Endothelial cell of umbilical vein (primary cell): Measurements from ENCODE around the gene KANK3. TPM values are rescaled to one million over a fixed set of nuclear protein-coding genes. Genes with fewer than 3 reads are reported as not detected.

Experiments used
- BruUV-seq: library from RNA; stranded (reverse); fragments of 400-500 nt; replicated peaks from 2 replicates; lab custom pipeline; 2021; lab: Mats Ljungman, UMichigan
- CTCF ChIA-PET: fragments of 300-600, 350-600 bp; sonication (Branson Sonifier 250); formaldehyde crosslinking; loops from one replicate; lab custom pipeline; 2021; ENCODE audit warnings: antibody characterized with exemption, inconsistent platforms; lab: Charles Lee
- POLR2A ChIA-PET: fragments of 300-600, 350-600 bp; sonication (Branson Sonifier 250); formaldehyde crosslinking; loops from one replicate; lab custom pipeline; 2021; ENCODE audit warnings: antibody characterized with exemption, inconsistent platforms; lab: Charles Lee
- DNase-seq: peaks from one replicate; pipeline ENCODE4 v3.0.0-alpha.2; 2011; ENCODE audit warnings: low read depth, low spot score
- FAIRE-seq: peaks from 2 replicates; lab custom pipeline; 2011; peaks lifted over from hg19 to GRCh38; lab: Jason Lieb, UNC
- H2AFZ ChIP-seq: 2 replicates; pipeline ENCODE4 v1.6.0; 2012; ENCODE audit warnings: low read depth, low read length, control low read depth, inconsistent platforms
- H3K27ac ChIP-seq: 2 replicates; pipeline ENCODE4 v1.5.1; 2011; ENCODE audit warnings: low read depth, mild to moderate bottlenecking, control low read depth, low read length, moderate library complexity; ENCODE audit not compliant: insufficient read depth
- H3K27me3 ChIP-seq, 2 experiments: 2 replicates each; pipeline versions ENCODE4 v1.6.0 to v1.6.1; 2011; ENCODE audit warnings: low read length in 2 of 2, mixed read lengths in 1 of 2; ENCODE audit not compliant: control insufficient read depth in 2 of 2, insufficient read depth in 2 of 2
- H3K36me3 ChIP-seq, 2 experiments: 2 replicates in 1 of 2; 3 replicates in 1 of 2; pipeline ENCODE4 v1.5.1; 2011; ENCODE audit warnings: low read length in 2 of 2, mild to moderate bottlenecking in 1 of 2, moderate library complexity in 1 of 2; ENCODE audit not compliant: control insufficient read depth in 2 of 2, insufficient read depth in 2 of 2; ENCODE audit errors: extremely low read depth in 1 of 2
- H3K4me1 ChIP-seq: 3 replicates; pipeline ENCODE4 v1.5.1; 2011; ENCODE audit warnings: mild to moderate bottlenecking, low read length; ENCODE audit not compliant: control insufficient read depth, insufficient read depth; ENCODE audit errors: extremely low read depth
- H3K4me2 ChIP-seq: 2 replicates; pipeline ENCODE4 v1.6.1; 2011; ENCODE audit warnings: low read length, control low read depth, mixed read lengths; ENCODE audit not compliant: insufficient read depth
- H3K4me3 ChIP-seq, 3 experiments: fragments of 200-600 bp in 1 of 3; sonication (generic), shearing (Covaris generic) in 1 of 3; replicated peaks in 1 of 3; 2 replicates each; pipeline ENCODE4 v1.5.1; 2011 to 2016; ENCODE audit warnings: control low read depth in 3 of 3, low read length in 3 of 3, mild to moderate bottlenecking in 2 of 3, inconsistent platforms in 1 of 3, low read depth in 1 of 3, moderate library complexity in 1 of 3; ENCODE audit not compliant: insufficient read depth in 1 of 3
- H3K79me2 ChIP-seq: 2 replicates; pipeline ENCODE4 v1.6.0; 2012; ENCODE audit warnings: low read length, inconsistent platforms; ENCODE audit not compliant: control insufficient read depth, insufficient read depth
- H3K9ac ChIP-seq: replicated peaks from 2 replicates; pipeline ENCODE3; 2011; ENCODE audit warnings: low read length, control low read depth; ENCODE audit not compliant: insufficient read depth; ENCODE audit errors: extremely low read depth
- H3K9me1 ChIP-seq: replicated peaks from 3 replicates; pipeline ENCODE4 v1.6.0; 2011; ENCODE audit warnings: mild to moderate bottlenecking, low read length; ENCODE audit not compliant: control insufficient read depth, insufficient read depth; ENCODE audit errors: extremely low read depth
- H3K9me3 ChIP-seq: replicated peaks from 2 replicates; pipeline ENCODE4 v1.5.1; 2012; ENCODE audit warnings: low read length, inconsistent platforms; ENCODE audit not compliant: control insufficient read depth, insufficient read depth
- H4K20me1 ChIP-seq: replicated peaks from 2 replicates; pipeline ENCODE3; 2011; ENCODE audit warnings: mild to moderate bottlenecking, low read length; ENCODE audit not compliant: control insufficient read depth, insufficient read depth; ENCODE audit errors: extremely low read depth
- CTCF ChIP-seq, 2 donors: IDR thresholded peaks; 1 replicate in 1 of 2; 2 replicates in 1 of 2; pipeline ENCODE4 v1.5.1; 2011; ENCODE audit warnings: low read length in 2 of 2, mild to moderate bottlenecking in 2 of 2, moderate library complexity in 2 of 2, control low read depth in 1 of 2, inconsistent platforms in 1 of 2, low read depth in 1 of 2; ENCODE audit not compliant: insufficient read depth in 1 of 2; ENCODE audit errors: extremely low read depth in 1 of 2
- EZH2 ChIP-seq: IDR thresholded peaks from 2 replicates; pipeline ENCODE4 v1.6.1; 2012; ENCODE audit warnings: borderline replicate concordance, low read depth, mild to moderate bottlenecking, moderate library complexity, low read length, inconsistent platforms; ENCODE audit not compliant: severe bottlenecking
- FOS ChIP-seq: IDR thresholded peaks from 2 replicates; pipeline ENCODE4 v1.6.1; 2011; ENCODE audit warnings: mild to moderate bottlenecking, low read length, moderate library complexity, borderline replicate concordance; ENCODE audit not compliant: insufficient read depth
- GATA2 ChIP-seq: IDR thresholded peaks from 2 replicates; pipeline ENCODE4 v1.7.0; 2011; ENCODE audit warnings: low read depth, mild to moderate bottlenecking, moderate library complexity, mixed read lengths, low read length; ENCODE audit not compliant: insufficient read length, insufficient read depth
- JUN ChIP-seq: IDR thresholded peaks from 2 replicates; pipeline ENCODE4 v1.6.1; 2011; ENCODE audit warnings: borderline replicate concordance, low read depth; ENCODE audit not compliant: insufficient read length, insufficient read depth
- MAX ChIP-seq: IDR thresholded peaks from 2 replicates; pipeline ENCODE4 v1.6.1; 2011; ENCODE audit not compliant: insufficient read depth, insufficient read length
- MYC ChIP-seq: IDR thresholded peaks from one replicate; pipeline ENCODE4 v1.6.1; 2011; ENCODE audit warnings: mild to moderate bottlenecking, low read depth, low read length
- POLR2A ChIP-seq: IDR thresholded peaks from 2 replicates; pipeline ENCODE4 v1.6.1; 2012; ENCODE audit warnings: low read depth, mild to moderate bottlenecking, control low read depth, low read length
- POLR2AphosphoS5 ChIP-seq: IDR thresholded peaks from 2 replicates; pipeline ENCODE4 v1.6.1; 2012; ENCODE audit warnings: low read depth, mild to moderate bottlenecking, control low read depth, low read length, moderate library complexity; ENCODE audit not compliant: insufficient read depth
- dilution Hi-C: fragments of 300-500 bp; cut with MboI; formaldehyde crosslinking; loops from one replicate; pipeline ENCODE4 v1.15.0; 2019; ENCODE audit warnings: low sequenced_read_pairs; ENCODE audit not compliant: extremely low pct_ligation_motif_present
- intact Hi-C: fragments of 100-400 bp; cut with micrococcal nuclease; formaldehyde crosslinking; loops from one replicate; pipeline ENCODE4 v1.10.0; 2022
- polyA plus RNA-seq, 4 experiments: library from polyadenylated mRNA; depleted of rRNA in 3 of 4; stranded (reverse) in 3 of 4; unstranded in 1 of 4; fragments of >200 nt; gene quantifications; 2 replicates each; pipeline versions ENCODE4 v1.2.1 to v1.2.3, GENCODE V29; 2011 to 2012; ENCODE audit warnings: missing spikeins in 1 of 4
- total RNA-seq: library from RNA; stranded (reverse); gene quantifications from 2 replicates; pipeline ENCODE4 v1.2.3, GENCODE V29; 2021

KANK3 gene
- total and polyA plus RNA-seq, 2 donors (not counting 3 experiments of a cell fraction or from before 2014, with no cell fraction given) = 22.1 to 30.0 TPM

- DNase-seq (peak; percentile 63), FAIRE-seq (peak; percentile 62)
- Histone ChIP-seq H2AFZ (no peak overlapping the region), H3K79me2 (peaks cover 46% of the 10 kb centered on the region), H4K20me1 (no peaks in the 10 kb centered on the region), H3K9me3 (no peaks in the 10 kb centered on the region), H3K27me3 (no peaks in the 10 kb centered on the region), H3K9me1 (no peaks in the 10 kb centered on the region), H3K4me3 (no peak overlapping the region), H3K9ac (peak overlapping the region; percentile 29), H3K27ac (peak overlapping the region; percentile 35), H3K36me3 (no peaks in the 10 kb centered on the region), H3K4me1 (peaks cover 30% of the 10 kb centered on the region), H3K4me2 (peak overlapping the region; percentile 13)
- TF ChIP-seq POLR2A = no peak
- no peak for TF ChIP-seq MAX
- no peak for TF ChIP-seq JUN
- no peak for TF ChIP-seq MYC
- TF ChIP-seq EZH2 = no peak
- no peak for TF ChIP-seq POLR2AphosphoS5
- no peak for TF ChIP-seq FOS
- no peak for TF ChIP-seq CTCF (IDR thresholded peaks at IDR 0.05; ENCODE audit: extremely low read depth in 1 of 2, insufficient read depth in 1 of 2, low read depth in 1 of 2, low read length in 2 of 2)
- no peak for TF ChIP-seq GATA2
- POLR2A ChIA-PET = interaction anchor here (0.6 to 1.9 kb wide), 2 partner anchors 30 to 37 kb away, joined by 4 to 8 read pairs; no protein-coding TSS in a partner anchor
- no TSS peak for BruUV-seq
- dilution Hi-C loops = no loop called here
- CTCF ChIA-PET = interaction anchor here (0.9 to 5.0 kb wide), 2 partner anchors 38 to 44 kb away, joined by 3 to 29 read pairs; no protein-coding TSS in a partner anchor
- intact Hi-C loops = no loop called here
Measured at GRCh38 chr19:8392017-8392591, 49.0 kb upstream of the KANK3 start.
